Measurements from ENCODE around the gene CPNE5.

CPNE5 gene

GRCh38 chr6:36786055-36786675 lies 53.1 kb downstream of the CPNE5 start:
- Mint-ChIP-seq H3K4me1 (peaks cover 6% of the 10 kb centered on the region), H3K9me3 (no peaks in the 10 kb centered on the region), H3K27ac (ENCODE audit: low read depth) (no peak overlapping the region), H3K27me3 (peaks cover 32% of the 10 kb centered on the region), H3K4me3 (no peak overlapping the region), H3K36me3 (ENCODE audit: insufficient read depth) (no peaks in the 10 kb centered on the region)
- no peak for DNase-seq (ENCODE audit: low spot score in 2 of 2)
- no peak for ATAC-seq (replicated peaks; ENCODE audit: extremely low read depth, poor library complexity, severe bottlenecking)

DNA sequence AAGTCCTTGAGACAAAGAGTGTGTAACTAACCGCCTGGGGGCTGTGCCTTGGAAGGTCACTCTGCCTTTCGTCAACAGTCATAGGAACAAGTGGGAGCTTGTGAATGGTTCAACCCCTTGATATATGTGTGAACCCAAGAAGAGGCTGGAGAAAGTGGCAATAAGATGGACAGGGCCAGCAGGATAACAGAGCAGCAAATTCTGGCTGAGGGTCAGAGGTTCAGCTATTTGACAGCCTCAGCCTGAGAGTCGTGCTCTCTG lies 54.9 kb downstream of the CPNE5 start:
- Mint-ChIP-seq H3K27me3 (peaks cover 21% of the 10 kb centered on the region), H3K4me3 (no peak overlapping the region), H3K9me3 (no peaks in the 10 kb centered on the region), H3K36me3 (ENCODE audit: insufficient read depth) (no peaks in the 10 kb centered on the region), H3K4me1 (peaks cover 12% of the 10 kb centered on the region), H3K27ac (ENCODE audit: low read depth) (no peak overlapping the region)
- no peak for DNase-seq (ENCODE audit: low spot score in 2 of 2)
- ATAC-seq (replicated peaks; ENCODE audit: extremely low read depth, poor library complexity, severe bottlenecking) = no peak

DNA sequence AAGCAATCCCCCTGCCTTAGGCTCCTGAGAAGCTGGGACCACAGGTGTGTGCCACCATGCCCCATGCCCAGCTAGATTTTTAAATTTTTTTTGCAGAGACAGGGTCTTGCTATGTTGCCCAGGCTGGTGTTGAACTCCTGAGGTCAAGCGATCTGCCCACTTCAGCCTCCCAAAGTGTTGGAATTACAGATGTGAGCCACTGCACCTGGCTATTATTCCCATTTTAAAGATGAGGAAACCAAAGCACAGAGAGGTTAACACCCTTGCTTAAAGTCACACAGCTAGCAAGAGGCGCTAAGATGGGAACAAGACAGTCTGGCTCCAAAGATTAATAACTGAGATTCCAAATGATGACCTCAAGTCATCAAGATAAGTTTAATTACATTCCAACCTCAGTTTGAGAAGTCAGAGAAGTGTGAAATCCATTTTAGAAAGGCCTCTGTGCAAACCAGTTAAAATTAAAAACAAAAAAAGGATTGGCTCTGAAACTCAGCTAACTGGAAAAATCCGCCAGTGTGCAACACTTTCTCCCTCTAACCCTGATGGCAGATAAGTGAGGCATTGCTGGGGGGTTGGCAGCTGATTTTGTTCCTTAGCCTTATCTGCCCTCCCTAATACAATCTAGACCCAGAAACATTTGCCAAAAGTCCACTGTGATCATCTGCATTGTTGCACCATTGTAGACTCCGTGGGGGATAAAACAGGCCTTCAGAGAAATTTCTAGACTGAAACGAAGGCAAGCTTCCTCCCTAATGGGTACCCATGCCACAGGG lies 55.5 kb downstream of the CPNE5 start:
- H3K4me3 Mint-ChIP-seq = no peak overlapping the region
- ATAC-seq (replicated peaks; ENCODE audit: extremely low read depth, poor library complexity, severe bottlenecking) = no peak
- no peak for DNase-seq (ENCODE audit: low spot score in 2 of 2)
- H3K4me1 Mint-ChIP-seq = peaks cover 12% of the 10 kb centered on the region
- H3K27ac Mint-ChIP-seq (ENCODE audit: low read depth) = no peak overlapping the region
- H3K9me3 Mint-ChIP-seq = no peaks in the 10 kb centered on the region
- H3K27me3 Mint-ChIP-seq = peaks cover 15% of the 10 kb centered on the region
- H3K36me3 Mint-ChIP-seq (ENCODE audit: insufficient read depth) = no peaks in the 10 kb centered on the region

DNA sequence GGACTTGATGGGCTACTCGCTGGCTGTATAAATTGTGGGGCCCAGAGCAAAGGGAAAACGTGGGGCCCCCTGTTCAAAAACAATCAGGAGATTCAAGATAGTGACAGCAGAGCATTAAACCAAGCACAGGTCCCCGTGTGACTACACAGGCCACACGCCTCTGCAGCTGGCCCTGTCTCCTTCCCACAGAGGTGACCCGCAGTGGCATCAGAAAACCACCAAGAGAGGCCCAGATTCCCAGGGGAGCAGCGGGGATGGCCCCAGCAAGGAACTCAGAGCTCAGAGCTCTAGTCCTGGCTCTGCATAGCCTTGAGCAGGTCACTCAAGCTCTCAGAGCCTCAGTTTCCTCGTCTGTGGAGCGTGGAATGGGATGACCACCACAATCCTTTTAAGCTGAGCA lies 57.6 kb downstream of the CPNE5 start:
- Mint-ChIP-seq H3K27me3 (peaks cover 1% of the 10 kb centered on the region), H3K36me3 (ENCODE audit: insufficient read depth) (no peaks in the 10 kb centered on the region), H3K4me1 (peaks cover 17% of the 10 kb centered on the region), H3K27ac (ENCODE audit: low read depth) (no peak overlapping the region), H3K9me3 (no peaks in the 10 kb centered on the region), H3K4me3 (no peak overlapping the region)
- ATAC-seq (replicated peaks; ENCODE audit: extremely low read depth, poor library complexity, severe bottlenecking) = no peak
- DNase-seq (ENCODE audit: low spot score in 2 of 2) = no peak

GRCh38 chr6:36780442-36781177 lies 58.6 kb downstream of the CPNE5 start:
- Mint-ChIP-seq H3K27ac (ENCODE audit: low read depth) (no peak overlapping the region), H3K4me3 (no peak overlapping the region), H3K27me3 (no peaks in the 10 kb centered on the region), H3K4me1 (peaks cover 17% of the 10 kb centered on the region), H3K9me3 (no peaks in the 10 kb centered on the region), H3K36me3 (ENCODE audit: insufficient read depth) (no peaks in the 10 kb centered on the region)
- no peak for ATAC-seq (replicated peaks; ENCODE audit: extremely low read depth, poor library complexity, severe bottlenecking)
- DNase-seq (ENCODE audit: low spot score in 2 of 2) = no peak

GRCh38 chr6:36779227-36779626 lies 60.0 kb downstream of the CPNE5 start:
- peak; percentile 40 for ATAC-seq (replicated peaks; ENCODE audit: extremely low read depth, poor library complexity, severe bottlenecking)
- H3K27me3 Mint-ChIP-seq = no peaks in the 10 kb centered on the region
- no peak overlapping the region for H3K27ac Mint-ChIP-seq (ENCODE audit: low read depth)
- no peak for DNase-seq (ENCODE audit: low spot score in 2 of 2)
- H3K9me3 Mint-ChIP-seq = no peaks in the 10 kb centered on the region
- no peaks in the 10 kb centered on the region for H3K36me3 Mint-ChIP-seq (ENCODE audit: insufficient read depth)
- peaks cover 17% of the 10 kb centered on the region for H3K4me1 Mint-ChIP-seq
- no peak overlapping the region for H3K4me3 Mint-ChIP-seq

DNA sequence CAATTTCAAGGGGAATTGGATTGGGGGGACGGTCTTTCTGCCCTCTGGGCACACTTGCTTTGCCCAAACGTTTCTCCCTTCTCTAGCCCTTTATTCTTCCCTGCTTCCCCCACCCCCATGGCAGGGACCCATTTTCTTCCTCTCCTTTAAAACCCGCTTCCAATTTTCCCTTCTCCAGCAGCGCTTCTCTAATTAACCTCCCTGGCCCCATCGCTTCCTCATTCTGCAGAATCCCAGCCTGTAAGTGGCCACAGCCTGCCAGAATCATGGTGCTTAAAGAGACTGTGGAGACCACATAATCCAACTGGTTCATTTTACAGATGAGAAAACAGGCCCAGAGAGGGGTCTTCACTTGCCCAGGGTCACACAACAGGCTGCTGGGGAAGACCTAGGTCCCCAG lies 61.4 kb downstream of the CPNE5 start:
- ATAC-seq (replicated peaks; ENCODE audit: extremely low read depth, poor library complexity, severe bottlenecking) (no peak), DNase-seq (ENCODE audit: low spot score in 2 of 2) (no peak)
- no peak overlapping the region for H3K4me3 Mint-ChIP-seq
- peaks cover 15% of the 10 kb centered on the region for H3K4me1 Mint-ChIP-seq
- no peaks in the 10 kb centered on the region for H3K9me3 Mint-ChIP-seq
- H3K27ac Mint-ChIP-seq (ENCODE audit: low read depth) = peak overlapping the region; percentile 61
- H3K36me3 Mint-ChIP-seq (ENCODE audit: insufficient read depth) = no peaks in the 10 kb centered on the region
- H3K27me3 Mint-ChIP-seq = no peaks in the 10 kb centered on the region

- DNase-seq (ENCODE audit: low spot score in 2 of 2) (no peak), ATAC-seq (replicated peaks; ENCODE audit: extremely low read depth, poor library complexity, severe bottlenecking) (no peak)
- H3K27me3 Mint-ChIP-seq = no peaks in the 10 kb centered on the region
- H3K4me1 Mint-ChIP-seq = peaks cover 18% of the 10 kb centered on the region
- no peak overlapping the region for H3K27ac Mint-ChIP-seq (ENCODE audit: low read depth)
- H3K4me3 Mint-ChIP-seq = no peak overlapping the region
- H3K36me3 Mint-ChIP-seq (ENCODE audit: insufficient read depth) = no peaks in the 10 kb centered on the region
- H3K9me3 Mint-ChIP-seq = no peaks in the 10 kb centered on the region
Observed at GRCh38 chr6:36776167-36776566, 63.1 kb downstream of the CPNE5 start.

DNA sequence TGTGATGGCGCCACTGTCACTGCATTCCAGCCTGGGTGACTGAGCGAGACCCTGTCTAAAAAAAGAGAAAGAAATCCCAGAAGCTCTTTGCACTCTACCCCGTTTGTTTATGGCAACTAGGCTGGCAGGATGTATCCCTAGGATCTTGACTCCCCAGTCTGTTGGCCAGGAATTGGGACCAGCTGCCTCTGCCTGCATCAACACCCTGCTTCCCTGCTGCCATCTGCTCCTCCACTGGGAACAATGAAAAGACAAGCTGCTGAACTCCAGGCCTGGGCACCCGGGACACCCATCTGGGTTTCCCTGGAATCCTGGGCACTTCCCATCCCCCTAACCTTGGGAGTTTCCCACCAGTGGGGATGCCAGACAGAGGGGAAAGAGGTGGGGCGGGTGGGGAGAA lies 64.9 kb downstream of the CPNE5 start:
- DNase-seq (ENCODE audit: low spot score in 2 of 2) (no peak), ATAC-seq (replicated peaks; ENCODE audit: extremely low read depth, poor library complexity, severe bottlenecking) (no peak)
- peaks cover 30% of the 10 kb centered on the region for H3K4me1 Mint-ChIP-seq
- no peaks in the 10 kb centered on the region for H3K27me3 Mint-ChIP-seq
- H3K27ac Mint-ChIP-seq (ENCODE audit: low read depth) = no peak overlapping the region
- H3K36me3 Mint-ChIP-seq (ENCODE audit: insufficient read depth) = peaks cover 5% of the 10 kb centered on the region
- no peaks in the 10 kb centered on the region for H3K9me3 Mint-ChIP-seq
- H3K4me3 Mint-ChIP-seq = no peak overlapping the region

DNA sequence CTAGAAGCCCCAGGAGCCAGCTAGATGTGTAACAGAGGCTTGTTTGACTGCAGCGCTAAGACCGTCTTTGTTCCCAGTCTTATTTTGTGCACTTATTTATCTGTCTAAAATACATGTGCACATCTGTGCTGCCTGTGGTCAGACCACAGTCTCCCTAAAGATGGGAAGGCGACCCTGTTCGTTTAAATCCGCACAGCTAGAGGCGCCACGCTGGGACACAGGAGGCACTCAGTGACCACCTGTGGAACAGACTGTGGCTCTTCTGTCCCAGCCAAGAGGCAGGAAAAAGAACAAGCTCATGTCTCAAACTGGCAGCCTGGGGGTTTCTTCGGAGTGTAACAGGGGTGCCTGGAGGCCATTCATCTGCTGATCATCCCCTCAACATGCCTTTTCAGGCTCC lies 66.8 kb downstream of the CPNE5 start:
- Mint-ChIP-seq H3K27me3 (no peaks in the 10 kb centered on the region), H3K9me3 (no peaks in the 10 kb centered on the region)
- no peak for DNase-seq (ENCODE audit: low spot score in 2 of 2)

DNA sequence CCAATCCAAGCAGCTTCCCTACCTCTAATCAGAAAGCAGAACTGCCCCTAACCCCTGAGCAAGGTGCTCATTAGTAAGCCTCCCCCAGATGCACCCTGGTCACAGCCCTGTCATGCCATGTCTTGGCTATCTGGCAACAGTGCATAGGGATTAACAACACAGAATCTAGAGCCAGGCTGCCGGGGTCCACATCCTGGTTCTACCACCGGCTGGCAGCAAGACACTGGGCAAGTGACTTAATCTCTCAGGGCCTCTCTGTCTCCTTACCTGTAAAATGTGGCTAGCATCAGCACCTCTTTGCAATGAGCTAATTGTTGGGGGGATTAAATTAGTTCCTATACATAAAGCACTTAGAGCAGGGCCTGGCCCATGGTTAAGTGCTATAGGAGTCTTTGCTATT lies 68.1 kb downstream of the CPNE5 start:
- no peaks in the 10 kb centered on the region for H3K27me3 Mint-ChIP-seq
- DNase-seq (ENCODE audit: low spot score in 2 of 2) (no peak), ATAC-seq (replicated peaks; ENCODE audit: extremely low read depth, poor library complexity, severe bottlenecking) (no peak)
- peaks cover 8% of the 10 kb centered on the region for H3K36me3 Mint-ChIP-seq (ENCODE audit: insufficient read depth)
- H3K4me1 Mint-ChIP-seq = peaks cover 36% of the 10 kb centered on the region
- H3K27ac Mint-ChIP-seq (ENCODE audit: low read depth) = peak overlapping the region; percentile 84
- no peaks in the 10 kb centered on the region for H3K9me3 Mint-ChIP-seq
- H3K4me3 Mint-ChIP-seq = no peak overlapping the region

More for the DNA sequence above, 66.8 kb downstream of the CPNE5 start:
- no peak for ATAC-seq (replicated peaks; ENCODE audit: extremely low read depth, poor library complexity, severe bottlenecking)
- Mint-ChIP-seq H3K4me3 (no peak overlapping the region), H3K4me1 (peaks cover 33% of the 10 kb centered on the region), H3K36me3 (ENCODE audit: insufficient read depth) (peaks cover 7% of the 10 kb centered on the region), H3K27ac (ENCODE audit: low read depth) (peak overlapping the region; percentile 52)

GRCh38 chr6:36769676-36770499 lies 69.4 kb downstream of the CPNE5 start:
- Mint-ChIP-seq H3K4me3 (peak overlapping the region; percentile 29), H3K27ac (ENCODE audit: low read depth) (peak overlapping the region; percentile 84), H3K27me3 (no peaks in the 10 kb centered on the region), H3K9me3 (no peaks in the 10 kb centered on the region), H3K36me3 (ENCODE audit: insufficient read depth) (peaks cover 9% of the 10 kb centered on the region), H3K4me1 (peaks cover 38% of the 10 kb centered on the region)
- DNase-seq (ENCODE audit: low spot score in 2 of 2) (no peak), ATAC-seq (replicated peaks; ENCODE audit: extremely low read depth, poor library complexity, severe bottlenecking) (peak; percentile 30)

Data from central memory CD8-positive, alpha-beta T cell (primary cell).